GM12878 (cell line): Measurements from ENCODE around the gene ABCG2.

ENCODE experiments used
- CBX5 ChIP-seq: sonication (generic); IDR thresholded peaks from 2 replicates; pipeline ENCODE4 v1.6.1; 2016; ENCODE audit warnings: low read depth, moderate library complexity, mild to moderate bottlenecking, inconsistent platforms
- FOS ChIP-seq: IDR thresholded peaks from 3 replicates; pipeline ENCODE4 v1.6.1; 2011; ENCODE audit warnings: borderline replicate concordance; ENCODE audit not compliant: insufficient read length; ENCODE audit errors: extremely low read depth
- SPI1 ChIP-seq: IDR thresholded peaks from 2 replicates; pipeline ENCODE4 v1.6.1; 2011; ENCODE audit warnings: low read depth, mild to moderate bottlenecking, low read length, moderate library complexity, borderline replicate concordance; ENCODE audit not compliant: insufficient read depth
- TARDBP ChIP-seq: IDR thresholded peaks from 2 replicates; pipeline ENCODE4 v1.6.1; 2016; ENCODE audit warnings: borderline replicate concordance
- TF ChIP-seq, protein P1 (sequence below): IDR thresholded peaks from 2 replicates; pipeline ENCODE4 v1.6.1; 2011; ENCODE audit warnings: low read depth, low read length, improper control_type of control experiment, borderline replicate concordance
- TF ChIP-seq, protein P2 (sequence below), 3 experiments: IDR thresholded peaks in 2 of 3; conservative IDR thresholded peaks in 1 of 3; 2 replicates each; pipeline ENCODE4 v1.5.1; 2011; ENCODE audit warnings: low read depth in 3 of 3, low read length in 3 of 3, mild to moderate bottlenecking in 3 of 3, control low read depth in 2 of 3, moderate library complexity in 2 of 3, inconsistent platforms in 1 of 3, mixed read lengths in 1 of 3; ENCODE audit not compliant: control insufficient read depth in 2 of 3, insufficient read depth in 1 of 3; ENCODE audit errors: extremely low read depth in 1 of 3
- TF ChIP-seq, protein P3 (sequence below): IDR thresholded peaks from 2 replicates; pipeline ENCODE4 v1.6.1; 2012; ENCODE audit warnings: low read depth, low read length, improper control_type of control experiment

DNA sequence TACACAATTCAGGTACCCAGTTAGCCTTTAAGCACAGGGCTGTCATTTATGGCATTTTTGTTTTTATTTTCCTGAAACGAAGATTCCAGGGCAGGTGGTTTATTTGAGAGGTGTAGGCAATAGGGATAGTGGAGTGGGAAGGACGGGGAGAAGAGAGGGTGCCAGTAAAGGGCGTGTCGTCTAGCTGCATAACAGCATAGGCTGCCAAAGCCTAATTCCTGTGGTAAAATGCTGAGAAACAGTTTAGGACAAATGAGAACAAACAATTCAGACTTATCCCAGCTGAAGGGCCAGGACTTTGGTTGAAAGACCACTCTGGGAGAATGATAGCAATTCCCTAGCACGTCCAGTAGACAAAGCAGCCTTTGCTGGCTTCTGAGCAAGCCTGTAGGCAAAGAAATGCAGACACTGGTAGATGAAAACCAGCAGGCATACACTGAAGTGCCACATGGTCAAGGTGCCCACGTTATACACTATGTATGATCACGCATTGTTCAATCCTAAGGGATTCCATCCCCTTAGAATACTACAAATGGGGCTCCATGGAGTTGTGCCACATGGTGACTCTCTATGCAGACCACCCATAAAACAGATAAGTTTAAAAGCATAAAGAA, 80.4 kb downstream of the ABCG2 start:
- TF ChIP-seq CBX5 (no peak), TARDBP (no peak), FOS (no peak), SPI1 (no peak)
- TF ChIP-seq, protein P1, sequence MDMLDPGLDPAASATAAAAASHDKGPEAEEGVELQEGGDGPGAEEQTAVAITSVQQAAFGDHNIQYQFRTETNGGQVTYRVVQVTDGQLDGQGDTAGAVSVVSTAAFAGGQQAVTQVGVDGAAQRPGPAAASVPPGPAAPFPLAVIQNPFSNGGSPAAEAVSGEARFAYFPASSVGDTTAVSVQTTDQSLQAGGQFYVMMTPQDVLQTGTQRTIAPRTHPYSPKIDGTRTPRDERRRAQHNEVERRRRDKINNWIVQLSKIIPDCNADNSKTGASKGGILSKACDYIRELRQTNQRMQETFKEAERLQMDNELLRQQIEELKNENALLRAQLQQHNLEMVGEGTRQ: no peak
- TF ChIP-seq, protein P2, sequence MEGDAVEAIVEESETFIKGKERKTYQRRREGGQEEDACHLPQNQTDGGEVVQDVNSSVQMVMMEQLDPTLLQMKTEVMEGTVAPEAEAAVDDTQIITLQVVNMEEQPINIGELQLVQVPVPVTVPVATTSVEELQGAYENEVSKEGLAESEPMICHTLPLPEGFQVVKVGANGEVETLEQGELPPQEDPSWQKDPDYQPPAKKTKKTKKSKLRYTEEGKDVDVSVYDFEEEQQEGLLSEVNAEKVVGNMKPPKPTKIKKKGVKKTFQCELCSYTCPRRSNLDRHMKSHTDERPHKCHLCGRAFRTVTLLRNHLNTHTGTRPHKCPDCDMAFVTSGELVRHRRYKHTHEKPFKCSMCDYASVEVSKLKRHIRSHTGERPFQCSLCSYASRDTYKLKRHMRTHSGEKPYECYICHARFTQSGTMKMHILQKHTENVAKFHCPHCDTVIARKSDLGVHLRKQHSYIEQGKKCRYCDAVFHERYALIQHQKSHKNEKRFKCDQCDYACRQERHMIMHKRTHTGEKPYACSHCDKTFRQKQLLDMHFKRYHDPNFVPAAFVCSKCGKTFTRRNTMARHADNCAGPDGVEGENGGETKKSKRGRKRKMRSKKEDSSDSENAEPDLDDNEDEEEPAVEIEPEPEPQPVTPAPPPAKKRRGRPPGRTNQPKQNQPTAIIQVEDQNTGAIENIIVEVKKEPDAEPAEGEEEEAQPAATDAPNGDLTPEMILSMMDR (IDR thresholded peaks at IDR 0.05 in 2 of 3, conservative IDR thresholded peaks at IDR 0.05 in 1 of 3; ENCODE audit: control insufficient read depth in 2 of 3, extremely low read depth in 1 of 3, insufficient read depth in 1 of 3, low read depth in 3 of 3, low read length in 3 of 3): no peak
- TF ChIP-seq, protein P3, sequence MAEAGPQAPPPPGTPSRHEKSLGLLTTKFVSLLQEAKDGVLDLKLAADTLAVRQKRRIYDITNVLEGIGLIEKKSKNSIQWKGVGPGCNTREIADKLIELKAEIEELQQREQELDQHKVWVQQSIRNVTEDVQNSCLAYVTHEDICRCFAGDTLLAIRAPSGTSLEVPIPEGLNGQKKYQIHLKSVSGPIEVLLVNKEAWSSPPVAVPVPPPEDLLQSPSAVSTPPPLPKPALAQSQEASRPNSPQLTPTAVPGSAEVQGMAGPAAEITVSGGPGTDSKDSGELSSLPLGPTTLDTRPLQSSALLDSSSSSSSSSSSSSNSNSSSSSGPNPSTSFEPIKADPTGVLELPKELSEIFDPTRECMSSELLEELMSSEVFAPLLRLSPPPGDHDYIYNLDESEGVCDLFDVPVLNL: no peak
